Esophagus muscularis mucosa (tissue), 4 donors: Measurements from ENCODE around the gene LTK. TPM values are rescaled to one million over a fixed set of nuclear protein-coding genes. Genes with fewer than 3 reads are reported as not detected.

Source experiments
- DNase-seq: peaks from one replicate; pipeline ENCODE4 v3.0.0-alpha.2; 2017; ENCODE audit errors: extremely low spot score
- H3K27ac ChIP-seq, 4 donors: fragments of 200-600 bp; sonication (generic); replicated peaks in 1 of 4; 1 replicate in 3 of 4; 2 replicates in 1 of 4; pipeline ENCODE4 v1.5.1; 2016 to 2019; ENCODE audit warnings: mild to moderate bottlenecking in 1 of 4
- H3K27me3 ChIP-seq, 4 donors: fragments of 200-600 bp; sonication (generic); one replicate each; pipeline versions ENCODE4 v1.5.1 to v1.6.0; 2016 to 2019
- H3K36me3 ChIP-seq, 4 donors: fragments of 200-600 bp; sonication (generic); one replicate each; pipeline ENCODE4 v1.5.1; 2016 to 2019
- H3K4me1 ChIP-seq, 4 donors: fragments of 200-600 bp; sonication (generic); one replicate each; pipeline ENCODE4 v1.5.1; 2016 to 2019
- H3K4me3 ChIP-seq, 4 donors: fragments of 200-600 bp; sonication (generic); 1 replicate in 2 of 4; 2 replicates in 2 of 4; pipeline ENCODE4 v1.5.1; 2016 to 2019; ENCODE audit warnings: mild to moderate bottlenecking in 4 of 4, moderate library complexity in 1 of 4
- H3K9me3 ChIP-seq, 4 donors: fragments of 200-600 bp; sonication (generic); 1 replicate in 3 of 4; 2 replicates in 1 of 4; pipeline ENCODE4 v1.5.1; 2016 to 2019
- CTCF ChIP-seq, 3 experiments: fragments of 200-600 bp in 2 of 3; fragments of 450-650 bp in 1 of 3; sonication (generic) in 2 of 3; IDR thresholded peaks; one replicate each; pipeline ENCODE4 v1.5.1; 2017 to 2019; ENCODE audit warnings: antibody characterized with exemption in 3 of 3, mild to moderate bottlenecking in 2 of 3, moderate library complexity in 1 of 3
- EP300 ChIP-seq: sonication (generic); formaldehyde crosslinking; IDR thresholded peaks from one replicate; pipeline ENCODE4 v1.6.1; 2017; ENCODE audit warnings: antibody characterized with exemption
- POLR2A ChIP-seq: fragments of 450-650 bp; IDR thresholded peaks from one replicate; pipeline ENCODE4 v1.6.1; 2017; ENCODE audit warnings: antibody characterized with exemption, moderate library complexity, mild to moderate bottlenecking, low read depth
- POLR2AphosphoS5 ChIP-seq, 2 donors: sonication (generic); formaldehyde crosslinking; IDR thresholded peaks; one replicate each; pipeline ENCODE4 v1.6.1; 2017; ENCODE audit warnings: antibody characterized with exemption in 2 of 2
- WGBS: methylation state at CpG from one replicate; pipeline ENCODE4 v1.1.5; 2018; 5-methylcytosine and 5-hydroxymethylcytosine counted together
- intact Hi-C: fragments of 100-400 bp; cut with DNase I; formaldehyde crosslinking; loops from one replicate; pipeline ENCODE4 v1.15.1; 2023
- total RNA-seq, 4 donors: library from RNA; depleted of rRNA; stranded (reverse); fragments of >200 nt; gene quantifications; one replicate each; pipeline versions ENCODE4 v1.1.0 to v1.2.1, GENCODE V29; 2016

Gene LTK
- total RNA-seq, 4 donors from 2014 or later, result 0.33 to 2.4 (median 0.69) TPM; not detected in 1

GRCh38 chr15:41484937-41485625 lies 28.5 kb downstream of the LTK start:
- H3K27ac ChIP-seq, result no peak overlapping the region
- TF ChIP-seq CTCF (IDR thresholded peaks at IDR 0.05) (no peak), EP300 (no peak), POLR2A (no peak), POLR2AphosphoS5 (IDR thresholded peaks at IDR 0.05) (no peak)
- no peak for DNase-seq
- H3K4me1 ChIP-seq, result no peaks in the 10 kb centered on the region
- no peak overlapping the region for H3K4me3 ChIP-seq
- H3K36me3 ChIP-seq, result peaks cover 25 to 38% (median 30%) of the 10 kb centered on the region in 4 donors
- intact Hi-C loops, result no loop called here
- peaks cover 0 to 39% (median 0%) of the 10 kb centered on the region in 4 donors for H3K27me3 ChIP-seq
- 76% methylated on average over 11 of the region's 11 CpGs for WGBS
- H3K9me3 ChIP-seq, result no peaks in the 10 kb centered on the region

GRCh38 chr15:41483519-41483918 lies 30.1 kb downstream of the LTK start:
- no peak for DNase-seq
- intact Hi-C loops, result no loop called here

GRCh38 chr15:41483115-41483514 lies 30.5 kb downstream of the LTK start:
- Histone ChIP-seq H3K4me1 (no peaks in the 10 kb centered on the region), H3K9me3 (no peaks in the 10 kb centered on the region), H3K27me3 (peaks cover 0 to 21% (median 0%) of the 10 kb centered on the region in 4 donors), H3K4me3 (no peak overlapping the region), H3K36me3 (peaks cover 45 to 58% (median 49%) of the 10 kb centered on the region in 4 donors), H3K27ac (no peak overlapping the region)
- no peak for DNase-seq
- no peak for TF ChIP-seq POLR2AphosphoS5 (IDR thresholded peaks at IDR 0.05)
- TF ChIP-seq EP300, result no peak
- TF ChIP-seq POLR2A, result no peak
- TF ChIP-seq CTCF (IDR thresholded peaks at IDR 0.05), result no peak
- intact Hi-C loops, result no loop called here

More at GRCh38 chr15:41483519-41483918, 30.1 kb downstream of the LTK start:
- Histone ChIP-seq H3K4me1 (no peaks in the 10 kb centered on the region), H3K27me3 (peaks cover 0 to 23% (median 0%) of the 10 kb centered on the region in 4 donors), H3K9me3 (no peaks in the 10 kb centered on the region), H3K27ac (no peak overlapping the region), H3K4me3 (no peak overlapping the region), H3K36me3 (peaks cover 41 to 54% (median 45%) of the 10 kb centered on the region in 4 donors)
- no peak for TF ChIP-seq EP300
- TF ChIP-seq CTCF (IDR thresholded peaks at IDR 0.05), result no peak
- TF ChIP-seq POLR2AphosphoS5 (IDR thresholded peaks at IDR 0.05), result no peak
- no peak for TF ChIP-seq POLR2A
- WGBS, result 83% methylated on average over 2 of the region's 2 CpGs

- Histone ChIP-seq H3K27ac (no peak overlapping the region), H3K36me3 (peaks cover 53 to 66% (median 57%) of the 10 kb centered on the region in 4 donors), H3K4me3 (no peak overlapping the region), H3K4me1 (no peaks in the 10 kb centered on the region), H3K27me3 (peaks cover 0 to 13% (median 0%) of the 10 kb centered on the region in 4 donors), H3K9me3 (no peaks in the 10 kb centered on the region)
- no peak for TF ChIP-seq EP300
- TF ChIP-seq POLR2AphosphoS5 (IDR thresholded peaks at IDR 0.05), result no peak
- TF ChIP-seq CTCF (IDR thresholded peaks at IDR 0.05), result no peak
- TF ChIP-seq POLR2A, result no peak
- no peak for DNase-seq
- WGBS, result 84% methylated on average over 9 of the region's 9 CpGs
- intact Hi-C loops, result no loop called here
These were observed 31.3 kb downstream of the LTK start for GRCh38 chr15:41482110-41482877.
